PC-3 (cell line): ENCODE data around the gene SSTR5. TPM values are rescaled to one million over a fixed set of nuclear protein-coding genes. Genes with fewer than 3 reads are reported as not detected.
"Not testable (repeated sequence)": the region's sequence is repeated elsewhere in the genome, so short reads cannot be mapped to it uniquely, and the experiment has no call there.

Experiments
- ATAC-seq: fragments of 200-7000 bp; cut with Tn5 transposase; 2 replicates; pipeline ENCODE4 v1.9.1; 2020; ENCODE audit warnings: mild to moderate bottlenecking, moderate library complexity
- BruUV-seq: library from RNA; stranded (reverse); fragments of 400-500 nt; replicated peaks from 2 replicates; lab custom pipeline; 2021; lab: Mats Ljungman, UMichigan
- CTCF ChIA-PET: fragments of 300-600 bp; sonication (Branson Sonifier 250); formaldehyde crosslinking; loops from one replicate; lab custom pipeline; 2022; ENCODE audit warnings: antibody characterized with exemption; lab: Charles Lee
- POLR2A ChIA-PET: fragments of 300-600 bp; sonication (Branson Sonifier 250); formaldehyde crosslinking; loops from one replicate; lab custom pipeline; 2022; ENCODE audit warnings: antibody characterized with exemption; ENCODE audit not compliant: unreplicated experiment; lab: Charles Lee
- DNase-seq: peaks from one replicate; pipeline ENCODE4 v3.0.0-alpha.2; 2015
- H2AFZ ChIP-seq: fragments of 300-600 bp; sonication (generic); 2 replicates; pipeline ENCODE4 v1.6.0; 2016; ENCODE audit warnings: antibody characterized with exemption, low read length
- H3F3A ChIP-seq: fragments of 300-600 bp; sonication (generic); one replicate; pipeline ENCODE4 v1.6.0; 2017; ENCODE audit warnings: antibody characterized with exemption, low read length, control low read depth, mild to moderate bottlenecking; ENCODE audit not compliant: unreplicated experiment
- H3K27ac ChIP-seq: fragments of 300-600 bp; sonication (generic); 2 replicates; pipeline ENCODE4 v1.5.1; 2016; ENCODE audit warnings: mild to moderate bottlenecking, low read length
- H3K27me3 ChIP-seq: fragments of 300-600 bp; sonication (generic); 2 replicates; pipeline ENCODE4 v1.6.1; 2016; ENCODE audit warnings: low read length, mixed read lengths
- H3K36me3 ChIP-seq: fragments of 300-600 bp; sonication (generic); 2 replicates; pipeline ENCODE4 v1.6.1; 2016; ENCODE audit warnings: low read depth, mixed run types, low read length, mixed read lengths
- H3K4me1 ChIP-seq: fragments of 300-600 bp; sonication (generic); 2 replicates; pipeline ENCODE4 v1.5.1; 2016; ENCODE audit warnings: low read length; ENCODE audit not compliant: insufficient read depth
- H3K4me2 ChIP-seq: fragments of 300-600 bp; sonication (generic); 2 replicates; pipeline ENCODE4 v1.6.0; 2016; ENCODE audit warnings: low read length
- H3K4me3 ChIP-seq: fragments of 300-600 bp; sonication (generic); 2 replicates; pipeline ENCODE4 v1.5.1; 2016; ENCODE audit warnings: mild to moderate bottlenecking, low read length, mixed read lengths
- H3K79me2 ChIP-seq: fragments of 300-600 bp; sonication (generic); 2 replicates; pipeline ENCODE4 v1.6.1; 2017; ENCODE audit warnings: low read length, mixed read lengths
- H3K9ac ChIP-seq: fragments of 300-600 bp; sonication (generic); 2 replicates; pipeline ENCODE4 v1.6.0; 2016; ENCODE audit warnings: mild to moderate bottlenecking, low read length
- H3K9me2 ChIP-seq: fragments of 300-600 bp; sonication (generic); replicated peaks from 2 replicates; pipeline ENCODE4 v1.6.1; 2016; ENCODE audit warnings: mixed run types, low read length, mixed read lengths
- H3K9me3 ChIP-seq: fragments of 300-600 bp; sonication (generic); 2 replicates; pipeline ENCODE4 v1.6.1; 2016; ENCODE audit warnings: low read length, mixed read lengths
- H4K20me1 ChIP-seq: fragments of 300-600 bp; sonication (generic); 2 replicates; pipeline ENCODE4 v1.6.1; 2016; ENCODE audit warnings: low read length, mixed read lengths
- EZH2 ChIP-seq: fragments of 300-600 bp; sonication (generic); IDR thresholded peaks from one replicate; pipeline ENCODE4 v1.6.1; 2017; ENCODE audit warnings: antibody characterized with exemption, mild to moderate bottlenecking, low read length; ENCODE audit not compliant: unreplicated experiment
- EZH2phosphoT487 ChIP-seq: fragments of 300-600 bp; sonication (generic); IDR thresholded peaks from 2 replicates; pipeline ENCODE4 v1.6.1; 2018; ENCODE audit warnings: mild to moderate bottlenecking, antibody characterized with exemption, low read length, borderline replicate concordance
- intact Hi-C: fragments of 100-400 bp; cut with micrococcal nuclease; formaldehyde crosslinking; loops from 2 replicates; pipeline ENCODE4 v1.9.0; 2023
- total RNA-seq: library from RNA; depleted of rRNA; stranded (reverse); fragments of >200 nt; gene quantifications from 2 replicates; pipeline ENCODE4 v1.2.3, GENCODE V29; 2014
- TF ChIP-seq, protein P1 (sequence below): fragments of 300-600 bp; sonication (generic); conservative IDR thresholded peaks from 2 replicates; pipeline ENCODE4 v1.5.1; 2017; ENCODE audit warnings: antibody characterized with exemption, low read depth, mild to moderate bottlenecking, low read length

The SSTR5 gene
- total RNA-seq, 1 experiment from 2014 or later: 0.51 TPM

DNA sequence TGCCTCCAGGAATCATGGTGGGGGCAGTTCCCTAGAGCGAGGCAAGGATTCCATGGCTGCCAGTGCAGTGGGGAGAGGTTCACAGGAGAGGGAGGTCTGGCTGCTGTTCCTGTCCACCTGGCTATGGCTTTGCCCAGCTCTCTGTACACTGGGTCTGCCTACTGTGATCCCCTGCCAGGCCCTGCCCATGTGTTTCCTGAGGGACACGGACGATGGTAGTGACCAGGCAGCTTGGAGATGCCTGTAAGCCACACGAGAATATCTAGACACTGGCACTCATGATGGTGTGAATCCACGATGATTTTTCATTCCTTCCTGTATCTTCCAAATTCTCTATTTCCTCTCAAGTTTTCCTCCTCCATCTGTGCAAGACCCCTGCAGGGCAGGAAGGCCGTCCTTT is 12.4 kb downstream of the SSTR5 start:
- Histone ChIP-seq H4K20me1 (no peaks in the 10 kb centered on the region), H3K4me3 (no peak overlapping the region), H2AFZ (no peak overlapping the region), H3K9me3 (0 out of 2 replicates have a peak, but pooled peaks cover 3% of the 10 kb centered on the region), H3F3A (no peaks in the 10 kb centered on the region), H3K9me2 (no peaks in the 10 kb centered on the region), H3K4me2 (no peak overlapping the region), H3K9ac (no peak overlapping the region), H3K4me1 (peaks cover 20% of the 10 kb centered on the region), H3K27me3 (no peaks in the 10 kb centered on the region), H3K36me3 (no peaks in the 10 kb centered on the region), H3K79me2 (no peaks in the 10 kb centered on the region), H3K27ac (no peak overlapping the region)
- POLR2A ChIA-PET: no interaction called here
- no TSS peak for BruUV-seq
- ATAC-seq (no peak), DNase-seq (no peak)
- CTCF ChIA-PET: no interaction called here
- intact Hi-C loops: no loop called here
- TF ChIP-seq, protein P1, sequence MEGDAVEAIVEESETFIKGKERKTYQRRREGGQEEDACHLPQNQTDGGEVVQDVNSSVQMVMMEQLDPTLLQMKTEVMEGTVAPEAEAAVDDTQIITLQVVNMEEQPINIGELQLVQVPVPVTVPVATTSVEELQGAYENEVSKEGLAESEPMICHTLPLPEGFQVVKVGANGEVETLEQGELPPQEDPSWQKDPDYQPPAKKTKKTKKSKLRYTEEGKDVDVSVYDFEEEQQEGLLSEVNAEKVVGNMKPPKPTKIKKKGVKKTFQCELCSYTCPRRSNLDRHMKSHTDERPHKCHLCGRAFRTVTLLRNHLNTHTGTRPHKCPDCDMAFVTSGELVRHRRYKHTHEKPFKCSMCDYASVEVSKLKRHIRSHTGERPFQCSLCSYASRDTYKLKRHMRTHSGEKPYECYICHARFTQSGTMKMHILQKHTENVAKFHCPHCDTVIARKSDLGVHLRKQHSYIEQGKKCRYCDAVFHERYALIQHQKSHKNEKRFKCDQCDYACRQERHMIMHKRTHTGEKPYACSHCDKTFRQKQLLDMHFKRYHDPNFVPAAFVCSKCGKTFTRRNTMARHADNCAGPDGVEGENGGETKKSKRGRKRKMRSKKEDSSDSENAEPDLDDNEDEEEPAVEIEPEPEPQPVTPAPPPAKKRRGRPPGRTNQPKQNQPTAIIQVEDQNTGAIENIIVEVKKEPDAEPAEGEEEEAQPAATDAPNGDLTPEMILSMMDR: no peak
- TF ChIP-seq EZH2 (no peak), EZH2phosphoT487 (no peak)

DNA sequence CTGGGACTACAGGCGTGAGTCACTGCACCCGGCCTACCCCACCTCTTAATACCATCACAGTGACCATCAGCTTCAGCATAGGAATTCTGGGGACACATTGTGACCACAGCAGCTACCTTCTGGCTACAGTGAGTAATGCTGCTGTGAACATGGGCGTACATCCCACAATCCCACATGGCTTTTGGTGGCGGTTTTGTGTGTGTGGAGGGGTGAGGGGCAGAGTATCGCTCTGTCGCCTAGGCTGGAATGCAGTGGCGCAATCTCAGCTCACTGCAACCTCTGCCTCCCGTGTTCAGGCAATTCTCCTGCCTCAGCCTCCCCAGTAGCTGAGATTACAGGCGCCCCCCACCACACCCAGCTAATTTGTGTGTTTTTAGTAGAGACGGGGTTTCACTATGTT is 13.9 kb downstream of the SSTR5 start:
- H3K27ac ChIP-seq, H3K4me3 ChIP-seq, H3K9ac ChIP-seq, H3K79me2 ChIP-seq, POLR2A ChIA-PET, H3K4me2 ChIP-seq, DNase-seq, H3K36me3 ChIP-seq, H4K20me1 ChIP-seq, H3F3A ChIP-seq, H2AFZ ChIP-seq, ATAC-seq, H3K9me2 ChIP-seq, BruUV-seq, intact Hi-C loops, H3K27me3 ChIP-seq, CTCF ChIA-PET, H3K9me3 ChIP-seq: not testable (repeated sequence)
- H3K4me1 ChIP-seq: peaks cover 24% of the 10 kb centered on the region

DNA sequence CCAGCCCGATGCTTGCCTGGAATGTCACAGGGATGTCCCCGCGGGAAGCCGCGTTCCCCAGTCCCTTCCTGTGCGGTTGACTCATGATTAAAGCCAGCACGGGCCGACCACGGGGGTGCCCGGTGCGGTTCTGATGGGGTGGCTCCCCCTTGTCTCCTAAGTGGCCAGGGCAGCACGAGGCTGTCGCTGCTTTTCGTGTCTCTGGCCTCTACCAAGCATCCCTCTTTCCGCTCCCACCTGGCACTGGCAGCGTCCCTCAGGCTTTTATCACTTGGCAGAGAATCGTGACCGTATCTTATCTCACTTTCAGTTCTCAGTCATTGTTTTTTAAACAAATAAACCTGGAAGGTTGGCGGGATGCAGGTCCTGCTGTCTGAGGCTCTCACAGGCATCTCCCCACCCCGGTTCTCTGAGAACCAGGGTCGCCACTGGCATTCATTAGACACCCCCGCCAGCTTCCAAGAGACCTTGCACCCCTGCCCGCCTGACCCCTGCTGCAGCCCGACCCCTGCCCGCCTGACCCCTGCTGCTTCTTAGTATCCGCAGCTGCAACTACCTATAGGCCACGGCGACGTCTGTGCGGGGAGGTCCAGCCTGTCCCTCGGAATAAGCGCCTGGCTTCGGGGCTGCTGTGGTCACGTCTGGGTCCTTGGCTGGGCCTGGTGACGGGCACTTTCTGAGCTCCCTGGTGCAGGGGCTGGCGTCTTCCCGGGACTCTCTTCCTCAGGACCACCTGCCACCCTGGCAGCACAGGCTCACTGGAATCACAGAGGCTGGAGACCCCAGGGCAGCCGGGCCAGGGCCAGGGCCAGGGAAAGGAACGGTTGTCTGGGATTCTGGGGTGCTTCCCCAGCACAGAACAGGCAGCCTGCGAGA is 16.0 kb downstream of the SSTR5 start:
- no peaks in the 10 kb centered on the region for H4K20me1 ChIP-seq
- H3K9ac ChIP-seq: no peak overlapping the region
- TF ChIP-seq EZH2phosphoT487: no peak
- TF ChIP-seq EZH2: no peak
- TF ChIP-seq, protein P1: no peak
- no peaks in the 10 kb centered on the region for H3K79me2 ChIP-seq
- H3K4me3 ChIP-seq: peak overlapping the region; percentile 30; the same call in 1 of the 2 replicates
- H3F3A ChIP-seq: no peaks in the 10 kb centered on the region
- H3K27me3 ChIP-seq: no peaks in the 10 kb centered on the region
- CTCF ChIA-PET: no interaction called here
- ATAC-seq: peak; percentile 11
- no peak for DNase-seq
- intact Hi-C loops: loop anchor here (2.0 kb wide), 1 partner anchor 14 kb away; no protein-coding TSS in a partner anchor
- H3K9me2 ChIP-seq: no peaks in the 10 kb centered on the region
- no peak overlapping the region for H2AFZ ChIP-seq
- H3K4me2 ChIP-seq: peak overlapping the region; percentile 70
- H3K9me3 ChIP-seq: 0 out of 2 replicates have a peak, but pooled peaks cover 3% of the 10 kb centered on the region
- H3K27ac ChIP-seq: no peak overlapping the region
- peaks cover 9% of the 10 kb centered on the region; the same call in 1 of the 2 replicates for H3K4me1 ChIP-seq
- H3K36me3 ChIP-seq: no peaks in the 10 kb centered on the region
- BruUV-seq: no TSS peak
- POLR2A ChIA-PET: no interaction called here
